ENCODE measurements around the gene LRRC74B. TPM values are rescaled to one million over a fixed set of nuclear protein-coding genes. Genes with fewer than 3 reads are reported as not detected.

The LRRC74B gene

GRCh38 chr22:21105294-21105693 is 59.5 kb downstream of the LRRC74B start:
- H3K36me3 ChIP-seq (ENCODE audit: insufficient read depth, low read length): no peaks in the 10 kb centered on the region
- no peak overlapping the region for H3K4me3 ChIP-seq (ENCODE audit: low read length)
- H3K4me2 ChIP-seq (ENCODE audit: low read length): no peak overlapping the region
- no peaks in the 10 kb centered on the region for H3K27me3 ChIP-seq (ENCODE audit: control insufficient read depth, insufficient read depth, low read length)
- no peaks in the 10 kb centered on the region for H3K9me3 ChIP-seq (replicated peaks; ENCODE audit: low read length)
- peaks cover 25% of the 10 kb centered on the region for H3K4me1 ChIP-seq (ENCODE audit: control insufficient read depth, insufficient read depth, low read length)
- no peak overlapping the region for H3K9ac ChIP-seq (ENCODE audit: low read depth, low read length)

DNA sequence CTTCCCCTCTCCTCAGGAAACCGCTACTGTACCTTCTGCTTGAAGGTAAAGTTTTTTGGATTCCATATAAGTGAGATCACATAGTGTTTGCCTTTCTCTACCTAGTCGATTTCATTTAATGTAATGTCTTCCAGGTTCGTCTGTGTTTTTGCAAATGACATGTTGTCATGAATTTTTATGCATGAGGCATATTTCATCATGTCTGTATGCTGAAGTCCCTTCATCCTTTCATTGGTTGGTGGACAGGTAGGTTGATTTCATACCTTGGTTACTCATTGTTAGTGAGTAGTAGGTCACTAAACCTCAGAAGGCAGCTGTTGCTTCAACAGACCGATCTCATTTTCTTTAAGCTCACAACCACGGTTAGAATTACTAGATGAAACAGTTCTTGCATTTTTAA is 60.3 kb downstream of the LRRC74B start:
- H3K9me3 ChIP-seq (replicated peaks; ENCODE audit: low read length): no peaks in the 10 kb centered on the region
- no peaks in the 10 kb centered on the region for H3K27me3 ChIP-seq (ENCODE audit: control insufficient read depth, insufficient read depth, low read length)
- no peak overlapping the region for H3K4me2 ChIP-seq (ENCODE audit: low read length)
- no peak overlapping the region for H3K9ac ChIP-seq (ENCODE audit: low read depth, low read length)
- peaks cover 19% of the 10 kb centered on the region for H3K4me1 ChIP-seq (ENCODE audit: control insufficient read depth, insufficient read depth, low read length)
- H3K36me3 ChIP-seq (ENCODE audit: insufficient read depth, low read length): no peaks in the 10 kb centered on the region
- no peak overlapping the region for H3K4me3 ChIP-seq (ENCODE audit: low read length)

GRCh38 chr22:21108379-21109115 is 62.8 kb downstream of the LRRC74B start:
- no peak overlapping the region for H3K4me3 ChIP-seq (ENCODE audit: low read length)
- H3K9me3 ChIP-seq (replicated peaks; ENCODE audit: low read length): no peaks in the 10 kb centered on the region
- H3K9ac ChIP-seq (ENCODE audit: low read depth, low read length): no peak overlapping the region
- no peaks in the 10 kb centered on the region for H3K27me3 ChIP-seq (ENCODE audit: control insufficient read depth, insufficient read depth, low read length)
- H3K36me3 ChIP-seq (ENCODE audit: insufficient read depth, low read length): no peaks in the 10 kb centered on the region
- no peaks in the 10 kb centered on the region for H3K4me1 ChIP-seq (ENCODE audit: control insufficient read depth, insufficient read depth, low read length)
- H3K4me2 ChIP-seq (ENCODE audit: low read length): no peak overlapping the region

Small RNA genes lying within 50 kb of the gene (small RNA-seq; reads per million reads assigned to genes)
- gene MIR649: not detected

Measured in skeletal muscle satellite cell (primary cell).